Endothelial cell of umbilical vein (primary cell): ENCODE measurements around the gene CC2D2A. TPM values are rescaled to one million over a fixed set of nuclear protein-coding genes. Genes with fewer than 3 reads are reported as not detected.

Experiments
- BruUV-seq: library from RNA; stranded (reverse); fragments of 400-500 nt; replicated peaks from 2 replicates; lab custom pipeline; 2021; lab: Mats Ljungman, UMichigan
- CTCF ChIA-PET: fragments of 300-600, 350-600 bp; sonication (Branson Sonifier 250); formaldehyde crosslinking; loops from one replicate; lab custom pipeline; 2021; ENCODE audit warnings: antibody characterized with exemption, inconsistent platforms; lab: Charles Lee
- POLR2A ChIA-PET: fragments of 300-600, 350-600 bp; sonication (Branson Sonifier 250); formaldehyde crosslinking; loops from one replicate; lab custom pipeline; 2021; ENCODE audit warnings: antibody characterized with exemption, inconsistent platforms; lab: Charles Lee
- DNase-seq: peaks from one replicate; pipeline ENCODE4 v3.0.0-alpha.2; 2011; ENCODE audit warnings: low read depth, low spot score
- FAIRE-seq: peaks from 2 replicates; lab custom pipeline; 2011; peaks lifted over from hg19 to GRCh38; lab: Jason Lieb, UNC
- H2AFZ ChIP-seq: 2 replicates; pipeline ENCODE4 v1.6.0; 2012; ENCODE audit warnings: low read depth, low read length, control low read depth, inconsistent platforms
- H3K27ac ChIP-seq: 2 replicates; pipeline ENCODE4 v1.5.1; 2011; ENCODE audit warnings: low read depth, mild to moderate bottlenecking, control low read depth, low read length, moderate library complexity; ENCODE audit not compliant: insufficient read depth
- H3K27me3 ChIP-seq, 2 experiments: 2 replicates each; pipeline versions ENCODE4 v1.6.0 to v1.6.1; 2011; ENCODE audit warnings: low read length in 2 of 2, mixed read lengths in 1 of 2; ENCODE audit not compliant: control insufficient read depth in 2 of 2, insufficient read depth in 2 of 2
- H3K36me3 ChIP-seq, 2 experiments: 2 replicates in 1 of 2; 3 replicates in 1 of 2; pipeline ENCODE4 v1.5.1; 2011; ENCODE audit warnings: low read length in 2 of 2, mild to moderate bottlenecking in 1 of 2, moderate library complexity in 1 of 2; ENCODE audit not compliant: control insufficient read depth in 2 of 2, insufficient read depth in 2 of 2; ENCODE audit errors: extremely low read depth in 1 of 2
- H3K4me1 ChIP-seq: 3 replicates; pipeline ENCODE4 v1.5.1; 2011; ENCODE audit warnings: mild to moderate bottlenecking, low read length; ENCODE audit not compliant: control insufficient read depth, insufficient read depth; ENCODE audit errors: extremely low read depth
- H3K4me2 ChIP-seq: 2 replicates; pipeline ENCODE4 v1.6.1; 2011; ENCODE audit warnings: low read length, control low read depth, mixed read lengths; ENCODE audit not compliant: insufficient read depth
- H3K4me3 ChIP-seq, 3 experiments: fragments of 200-600 bp in 1 of 3; sonication (generic), shearing (Covaris generic) in 1 of 3; replicated peaks in 1 of 3; 2 replicates each; pipeline ENCODE4 v1.5.1; 2011 to 2016; ENCODE audit warnings: control low read depth in 3 of 3, low read length in 3 of 3, mild to moderate bottlenecking in 2 of 3, inconsistent platforms in 1 of 3, low read depth in 1 of 3, moderate library complexity in 1 of 3; ENCODE audit not compliant: insufficient read depth in 1 of 3
- H3K79me2 ChIP-seq: 2 replicates; pipeline ENCODE4 v1.6.0; 2012; ENCODE audit warnings: low read length, inconsistent platforms; ENCODE audit not compliant: control insufficient read depth, insufficient read depth
- H3K9ac ChIP-seq: replicated peaks from 2 replicates; pipeline ENCODE3; 2011; ENCODE audit warnings: low read length, control low read depth; ENCODE audit not compliant: insufficient read depth; ENCODE audit errors: extremely low read depth
- H3K9me1 ChIP-seq: replicated peaks from 3 replicates; pipeline ENCODE4 v1.6.0; 2011; ENCODE audit warnings: mild to moderate bottlenecking, low read length; ENCODE audit not compliant: control insufficient read depth, insufficient read depth; ENCODE audit errors: extremely low read depth
- H3K9me3 ChIP-seq: replicated peaks from 2 replicates; pipeline ENCODE4 v1.5.1; 2012; ENCODE audit warnings: low read length, inconsistent platforms; ENCODE audit not compliant: control insufficient read depth, insufficient read depth
- H4K20me1 ChIP-seq: replicated peaks from 2 replicates; pipeline ENCODE3; 2011; ENCODE audit warnings: mild to moderate bottlenecking, low read length; ENCODE audit not compliant: control insufficient read depth, insufficient read depth; ENCODE audit errors: extremely low read depth
- EZH2 ChIP-seq: IDR thresholded peaks from 2 replicates; pipeline ENCODE4 v1.6.1; 2012; ENCODE audit warnings: borderline replicate concordance, low read depth, mild to moderate bottlenecking, moderate library complexity, low read length, inconsistent platforms; ENCODE audit not compliant: severe bottlenecking
- FOS ChIP-seq: IDR thresholded peaks from 2 replicates; pipeline ENCODE4 v1.6.1; 2011; ENCODE audit warnings: mild to moderate bottlenecking, low read length, moderate library complexity, borderline replicate concordance; ENCODE audit not compliant: insufficient read depth
- GATA2 ChIP-seq: IDR thresholded peaks from 2 replicates; pipeline ENCODE4 v1.7.0; 2011; ENCODE audit warnings: low read depth, mild to moderate bottlenecking, moderate library complexity, mixed read lengths, low read length; ENCODE audit not compliant: insufficient read length, insufficient read depth
- JUN ChIP-seq: IDR thresholded peaks from 2 replicates; pipeline ENCODE4 v1.6.1; 2011; ENCODE audit warnings: borderline replicate concordance, low read depth; ENCODE audit not compliant: insufficient read length, insufficient read depth
- MYC ChIP-seq: IDR thresholded peaks from one replicate; pipeline ENCODE4 v1.6.1; 2011; ENCODE audit warnings: mild to moderate bottlenecking, low read depth, low read length
- POLR2A ChIP-seq: IDR thresholded peaks from 2 replicates; pipeline ENCODE4 v1.6.1; 2012; ENCODE audit warnings: low read depth, mild to moderate bottlenecking, control low read depth, low read length
- POLR2AphosphoS5 ChIP-seq: IDR thresholded peaks from 2 replicates; pipeline ENCODE4 v1.6.1; 2012; ENCODE audit warnings: low read depth, mild to moderate bottlenecking, control low read depth, low read length, moderate library complexity; ENCODE audit not compliant: insufficient read depth
- dilution Hi-C: fragments of 300-500 bp; cut with MboI; formaldehyde crosslinking; loops from one replicate; pipeline ENCODE4 v1.15.0; 2019; ENCODE audit warnings: low sequenced_read_pairs; ENCODE audit not compliant: extremely low pct_ligation_motif_present
- intact Hi-C: fragments of 100-400 bp; cut with micrococcal nuclease; formaldehyde crosslinking; loops from one replicate; pipeline ENCODE4 v1.10.0; 2022
- polyA plus RNA-seq, 4 experiments: library from polyadenylated mRNA; depleted of rRNA in 3 of 4; stranded (reverse) in 3 of 4; unstranded in 1 of 4; fragments of >200 nt; gene quantifications; 2 replicates each; pipeline versions ENCODE4 v1.2.1 to v1.2.3, GENCODE V29; 2011 to 2012; ENCODE audit warnings: missing spikeins in 1 of 4
- total RNA-seq: library from RNA; stranded (reverse); gene quantifications from 2 replicates; pipeline ENCODE4 v1.2.3, GENCODE V29; 2021
- TF ChIP-seq, protein P1 (sequence below), 2 donors: IDR thresholded peaks; 1 replicate in 1 of 2; 2 replicates in 1 of 2; pipeline ENCODE4 v1.5.1; 2011; ENCODE audit warnings: low read length in 2 of 2, mild to moderate bottlenecking in 2 of 2, moderate library complexity in 2 of 2, control low read depth in 1 of 2, inconsistent platforms in 1 of 2, low read depth in 1 of 2; ENCODE audit not compliant: insufficient read depth in 1 of 2; ENCODE audit errors: extremely low read depth in 1 of 2
- TF ChIP-seq, protein P2 (sequence below): IDR thresholded peaks from 2 replicates; pipeline ENCODE4 v1.6.1; 2011; ENCODE audit not compliant: insufficient read depth, insufficient read length

Gene CC2D2A
- total and polyA plus RNA-seq, 2 donors (not counting 3 experiments of a cell fraction or from before 2014, with no cell fraction given), result 10.2 to 22.4 TPM

DNA sequence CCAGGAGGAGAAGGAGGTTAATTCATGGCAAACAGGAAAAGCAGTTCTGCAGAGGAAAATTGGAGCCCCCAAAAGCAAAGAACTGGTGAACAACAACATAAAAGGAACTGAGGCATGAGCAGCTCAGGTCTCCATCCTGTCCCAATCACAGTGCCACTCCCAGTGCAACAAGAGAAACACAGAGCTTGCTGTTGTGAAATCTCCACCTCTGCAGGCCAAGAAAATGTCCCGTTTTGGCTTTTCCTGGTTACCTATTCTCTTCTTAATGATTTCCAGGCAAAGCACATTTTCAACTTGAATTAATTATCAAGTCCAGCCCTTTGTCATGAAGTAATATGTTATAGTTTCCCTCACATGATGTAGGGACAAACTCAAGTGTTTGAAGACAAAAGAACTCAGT is 41.1 kb upstream of the CC2D2A start:
- no peaks in the 10 kb centered on the region for H4K20me1 ChIP-seq
- no peak overlapping the region for H3K27ac ChIP-seq
- POLR2A ChIA-PET, result no interaction called here
- no peaks in the 10 kb centered on the region for H3K36me3 ChIP-seq
- no peaks in the 10 kb centered on the region for H3K79me2 ChIP-seq
- H3K4me2 ChIP-seq, result no peak overlapping the region
- CTCF ChIA-PET, result no interaction called here
- no peaks in the 10 kb centered on the region for H3K9me3 ChIP-seq
- dilution Hi-C loops, result no loop called here
- intact Hi-C loops, result no loop called here
- no peaks in the 10 kb centered on the region for H3K27me3 ChIP-seq
- no peaks in the 10 kb centered on the region for H3K9me1 ChIP-seq
- H2AFZ ChIP-seq, result no peak overlapping the region
- no peak overlapping the region for H3K4me3 ChIP-seq
- FAIRE-seq (no peak), DNase-seq (no peak)
- no peak overlapping the region for H3K9ac ChIP-seq
- no peaks in the 10 kb centered on the region for H3K4me1 ChIP-seq
- TF ChIP-seq EZH2, result no peak
- no peak for TF ChIP-seq JUN
- no peak for TF ChIP-seq POLR2A
- TF ChIP-seq, protein P1, sequence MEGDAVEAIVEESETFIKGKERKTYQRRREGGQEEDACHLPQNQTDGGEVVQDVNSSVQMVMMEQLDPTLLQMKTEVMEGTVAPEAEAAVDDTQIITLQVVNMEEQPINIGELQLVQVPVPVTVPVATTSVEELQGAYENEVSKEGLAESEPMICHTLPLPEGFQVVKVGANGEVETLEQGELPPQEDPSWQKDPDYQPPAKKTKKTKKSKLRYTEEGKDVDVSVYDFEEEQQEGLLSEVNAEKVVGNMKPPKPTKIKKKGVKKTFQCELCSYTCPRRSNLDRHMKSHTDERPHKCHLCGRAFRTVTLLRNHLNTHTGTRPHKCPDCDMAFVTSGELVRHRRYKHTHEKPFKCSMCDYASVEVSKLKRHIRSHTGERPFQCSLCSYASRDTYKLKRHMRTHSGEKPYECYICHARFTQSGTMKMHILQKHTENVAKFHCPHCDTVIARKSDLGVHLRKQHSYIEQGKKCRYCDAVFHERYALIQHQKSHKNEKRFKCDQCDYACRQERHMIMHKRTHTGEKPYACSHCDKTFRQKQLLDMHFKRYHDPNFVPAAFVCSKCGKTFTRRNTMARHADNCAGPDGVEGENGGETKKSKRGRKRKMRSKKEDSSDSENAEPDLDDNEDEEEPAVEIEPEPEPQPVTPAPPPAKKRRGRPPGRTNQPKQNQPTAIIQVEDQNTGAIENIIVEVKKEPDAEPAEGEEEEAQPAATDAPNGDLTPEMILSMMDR (IDR thresholded peaks at IDR 0.05; ENCODE audit: extremely low read depth in 1 of 2, insufficient read depth in 1 of 2, low read depth in 1 of 2, low read length in 2 of 2), result no peak
- TF ChIP-seq MYC, result no peak
- no peak for TF ChIP-seq GATA2
- no peak for TF ChIP-seq FOS
- no peak for TF ChIP-seq POLR2AphosphoS5
- TF ChIP-seq, protein P2, sequence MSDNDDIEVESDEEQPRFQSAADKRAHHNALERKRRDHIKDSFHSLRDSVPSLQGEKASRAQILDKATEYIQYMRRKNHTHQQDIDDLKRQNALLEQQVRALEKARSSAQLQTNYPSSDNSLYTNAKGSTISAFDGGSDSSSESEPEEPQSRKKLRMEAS, result no peak
- BruUV-seq, result no TSS peak
